HEK293 (cell line): ENCODE data around the gene TTLL11.

Experiments
- CTCF ChIA-PET: fragments of 350-600 bp; formaldehyde crosslinking; extraction: SDS; loops from one replicate; lab custom pipeline; 2021; ENCODE audit warnings: antibody characterized with exemption; lab: Yijun Ruan, JAX
- POLR2A ChIA-PET: fragments of 300-600 bp; formaldehyde crosslinking; extraction: SDS; loops from one replicate; lab custom pipeline; 2020; ENCODE audit warnings: antibody characterized with exemption, inconsistent platforms; lab: Yijun Ruan, JAX
- H3K27ac ChIP-seq: fragments of 200-500 bp; sonication (Bioruptor generic); 2 replicates; pipeline ENCODE4 v1.5.1; 2014; ENCODE audit warnings: low read depth, low read length, control low read depth, inconsistent platforms; ENCODE audit errors: extremely low read depth
- H3K36me3 ChIP-seq, 2 experiments: fragments of 200-500 bp in 1 of 2; sonication (Bioruptor generic) in 1 of 2; 1 replicate in 1 of 2; 2 replicates in 1 of 2; pipeline ENCODE4 v1.5.1; 2014 to 2017; ENCODE audit warnings: inconsistent platforms in 2 of 2, low read length in 2 of 2; ENCODE audit not compliant: control insufficient read depth in 2 of 2, insufficient read depth in 1 of 2
- H3K4me1 ChIP-seq: fragments of 200-500 bp; sonication (Bioruptor generic); 2 replicates; pipeline ENCODE4 v1.5.1; 2014; ENCODE audit warnings: mild to moderate bottlenecking, low read length, inconsistent platforms; ENCODE audit not compliant: control insufficient read depth, insufficient read depth
- H3K4me3 ChIP-seq: 2 replicates; pipeline ENCODE4 v1.5.1; 2011; ENCODE audit warnings: low read depth, mild to moderate bottlenecking, control low read depth, low read length, moderate library complexity
- H3K9me3 ChIP-seq: fragments of 200-500 bp; sonication (Bioruptor generic); 2 replicates; pipeline ENCODE4 v1.5.1; 2014; ENCODE audit warnings: low read depth, low read length, inconsistent platforms; ENCODE audit not compliant: control insufficient read depth, insufficient read depth
- FEZF1 ChIP-seq: fragments of 450-650 bp; formaldehyde crosslinking; IDR thresholded peaks from 2 replicates; pipeline ENCODE4 v1.5.1; 2016; ENCODE audit warnings: missing biosample characterization, missing genetic modification characterization
- ZBTB7A ChIP-seq: fragments of 450-650 bp; formaldehyde crosslinking; IDR thresholded peaks from 2 replicates; pipeline ENCODE4 v1.5.1; 2016; ENCODE audit warnings: low read depth, missing biosample characterization, missing genetic modification characterization
- ZEB2 ChIP-seq: fragments of 450-650 bp; formaldehyde crosslinking; IDR thresholded peaks from 2 replicates; pipeline ENCODE4 v1.5.1; 2016; ENCODE audit warnings: missing biosample characterization, missing genetic modification characterization
- ZIC2 ChIP-seq: fragments of 450-650 bp; formaldehyde crosslinking; IDR thresholded peaks from 2 replicates; pipeline ENCODE4 v1.5.1; 2016; ENCODE audit warnings: missing biosample characterization, missing genetic modification characterization
- ZNF157 ChIP-seq: fragments of 450-650 bp; formaldehyde crosslinking; IDR thresholded peaks from 2 replicates; pipeline ENCODE4 v1.5.1; 2016; ENCODE audit warnings: missing biosample characterization, missing genetic modification characterization
- ZNF16 ChIP-seq: fragments of 450-650 bp; formaldehyde crosslinking; IDR thresholded peaks from 2 replicates; pipeline ENCODE4 v1.5.1; 2016; ENCODE audit warnings: low read depth, missing biosample characterization, missing genetic modification characterization
- ZNF521 ChIP-seq: fragments of 450-650 bp; formaldehyde crosslinking; IDR thresholded peaks from 2 replicates; pipeline ENCODE4 v1.5.1; 2017; ENCODE audit warnings: missing biosample characterization, mild to moderate bottlenecking, missing genetic modification characterization
- TF ChIP-seq, protein P1 (sequence below): fragments of 450-650 bp; formaldehyde crosslinking; IDR thresholded peaks from 2 replicates; pipeline ENCODE4 v1.5.1; 2016; ENCODE audit warnings: missing biosample characterization, missing genetic modification characterization
- TF ChIP-seq, protein P2 (sequence below): fragments of 450-650 bp; formaldehyde crosslinking; conservative IDR thresholded peaks from 2 replicates; pipeline ENCODE4 v1.5.1; 2016; ENCODE audit warnings: low read depth, missing biosample characterization, missing genetic modification characterization
- TF ChIP-seq, protein P3 (sequence below): fragments of 450-650 bp; formaldehyde crosslinking; IDR thresholded peaks from 2 replicates; pipeline ENCODE4 v1.5.1; 2016; ENCODE audit warnings: missing biosample characterization, missing genetic modification characterization, borderline replicate concordance

TTLL11 gene

GRCh38 chr9:121776739-121777637, 316.1 kb downstream of the TTLL11 start (continued):
- TF ChIP-seq ZNF157 = no peak

- Histone ChIP-seq H3K9me3 (no peaks in the 10 kb centered on the region), H3K4me3 (no peak overlapping the region), H3K27ac (no peak overlapping the region), H3K36me3 (peaks cover 0 to 86% of the 10 kb centered on the region in 2 experiments; a peak in 2 of 3 replicates), H3K4me1 (no peaks in the 10 kb centered on the region)
- ChIA-PET POLR2A (no interaction called here), CTCF (interaction anchor here (1.3 kb wide), 1 partner anchor 230 kb away, joined by 3 read pairs; no protein-coding TSS in a partner anchor)
- TF ChIP-seq, protein P1, sequence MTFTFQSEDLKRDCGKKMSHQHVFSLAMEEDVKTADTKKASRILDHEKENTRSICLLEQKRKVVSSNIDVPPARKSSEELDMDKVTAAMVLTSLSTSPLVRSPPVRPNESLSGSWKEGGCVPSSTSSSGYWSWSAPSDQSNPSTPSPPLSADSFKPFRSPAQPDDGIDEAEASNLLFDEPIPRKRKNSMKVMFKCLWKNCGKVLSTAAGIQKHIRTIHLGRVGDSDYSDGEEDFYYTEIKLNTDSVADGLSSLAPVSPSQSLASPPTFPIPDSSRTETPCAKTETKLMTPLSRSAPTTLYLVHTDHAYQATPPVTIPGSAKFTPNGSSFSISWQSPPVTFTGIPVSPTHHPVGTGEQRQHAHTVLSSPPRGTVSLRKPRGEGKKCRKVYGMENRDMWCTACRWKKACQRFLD (tag by site-specific recombination) = no peak
- TF ChIP-seq ZEB2 (tag by site-specific recombination) (no peak), ZNF16 (tag by site-specific recombination) (no peak), ZBTB7A (tag by site-specific recombination) (no peak), FEZF1 (tag by site-specific recombination) (no peak), ZIC2 (tag by site-specific recombination) (no peak), ZNF521 (tag by site-specific recombination) (no peak)
- TF ChIP-seq, protein P2, sequence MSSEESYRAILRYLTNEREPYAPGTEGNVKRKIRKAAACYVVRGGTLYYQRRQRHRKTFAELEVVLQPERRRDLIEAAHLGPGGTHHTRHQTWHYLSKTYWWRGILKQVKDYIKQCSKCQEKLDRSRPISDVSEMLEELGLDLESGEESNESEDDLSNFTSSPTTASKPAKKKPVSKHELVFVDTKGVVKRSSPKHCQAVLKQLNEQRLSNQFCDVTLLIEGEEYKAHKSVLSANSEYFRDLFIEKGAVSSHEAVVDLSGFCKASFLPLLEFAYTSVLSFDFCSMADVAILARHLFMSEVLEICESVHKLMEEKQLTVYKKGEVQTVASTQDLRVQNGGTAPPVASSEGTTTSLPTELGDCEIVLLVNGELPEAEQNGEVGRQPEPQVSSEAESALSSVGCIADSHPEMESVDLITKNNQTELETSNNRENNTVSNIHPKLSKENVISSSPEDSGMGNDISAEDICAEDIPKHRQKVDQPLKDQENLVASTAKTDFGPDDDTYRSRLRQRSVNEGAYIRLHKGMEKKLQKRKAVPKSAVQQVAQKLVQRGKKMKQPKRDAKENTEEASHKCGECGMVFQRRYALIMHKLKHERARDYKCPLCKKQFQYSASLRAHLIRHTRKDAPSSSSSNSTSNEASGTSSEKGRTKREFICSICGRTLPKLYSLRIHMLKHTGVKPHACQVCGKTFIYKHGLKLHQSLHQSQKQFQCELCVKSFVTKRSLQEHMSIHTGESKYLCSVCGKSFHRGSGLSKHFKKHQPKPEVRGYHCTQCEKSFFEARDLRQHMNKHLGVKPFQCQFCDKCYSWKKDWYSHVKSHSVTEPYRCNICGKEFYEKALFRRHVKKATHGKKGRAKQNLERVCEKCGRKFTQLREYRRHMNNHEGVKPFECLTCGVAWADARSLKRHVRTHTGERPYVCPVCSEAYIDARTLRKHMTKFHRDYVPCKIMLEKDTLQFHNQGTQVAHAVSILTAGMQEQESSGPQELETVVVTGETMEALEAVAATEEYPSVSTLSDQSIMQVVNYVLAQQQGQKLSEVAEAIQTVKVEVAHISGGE (tag by site-specific recombination) = no peak
- TF ChIP-seq, protein P3, sequence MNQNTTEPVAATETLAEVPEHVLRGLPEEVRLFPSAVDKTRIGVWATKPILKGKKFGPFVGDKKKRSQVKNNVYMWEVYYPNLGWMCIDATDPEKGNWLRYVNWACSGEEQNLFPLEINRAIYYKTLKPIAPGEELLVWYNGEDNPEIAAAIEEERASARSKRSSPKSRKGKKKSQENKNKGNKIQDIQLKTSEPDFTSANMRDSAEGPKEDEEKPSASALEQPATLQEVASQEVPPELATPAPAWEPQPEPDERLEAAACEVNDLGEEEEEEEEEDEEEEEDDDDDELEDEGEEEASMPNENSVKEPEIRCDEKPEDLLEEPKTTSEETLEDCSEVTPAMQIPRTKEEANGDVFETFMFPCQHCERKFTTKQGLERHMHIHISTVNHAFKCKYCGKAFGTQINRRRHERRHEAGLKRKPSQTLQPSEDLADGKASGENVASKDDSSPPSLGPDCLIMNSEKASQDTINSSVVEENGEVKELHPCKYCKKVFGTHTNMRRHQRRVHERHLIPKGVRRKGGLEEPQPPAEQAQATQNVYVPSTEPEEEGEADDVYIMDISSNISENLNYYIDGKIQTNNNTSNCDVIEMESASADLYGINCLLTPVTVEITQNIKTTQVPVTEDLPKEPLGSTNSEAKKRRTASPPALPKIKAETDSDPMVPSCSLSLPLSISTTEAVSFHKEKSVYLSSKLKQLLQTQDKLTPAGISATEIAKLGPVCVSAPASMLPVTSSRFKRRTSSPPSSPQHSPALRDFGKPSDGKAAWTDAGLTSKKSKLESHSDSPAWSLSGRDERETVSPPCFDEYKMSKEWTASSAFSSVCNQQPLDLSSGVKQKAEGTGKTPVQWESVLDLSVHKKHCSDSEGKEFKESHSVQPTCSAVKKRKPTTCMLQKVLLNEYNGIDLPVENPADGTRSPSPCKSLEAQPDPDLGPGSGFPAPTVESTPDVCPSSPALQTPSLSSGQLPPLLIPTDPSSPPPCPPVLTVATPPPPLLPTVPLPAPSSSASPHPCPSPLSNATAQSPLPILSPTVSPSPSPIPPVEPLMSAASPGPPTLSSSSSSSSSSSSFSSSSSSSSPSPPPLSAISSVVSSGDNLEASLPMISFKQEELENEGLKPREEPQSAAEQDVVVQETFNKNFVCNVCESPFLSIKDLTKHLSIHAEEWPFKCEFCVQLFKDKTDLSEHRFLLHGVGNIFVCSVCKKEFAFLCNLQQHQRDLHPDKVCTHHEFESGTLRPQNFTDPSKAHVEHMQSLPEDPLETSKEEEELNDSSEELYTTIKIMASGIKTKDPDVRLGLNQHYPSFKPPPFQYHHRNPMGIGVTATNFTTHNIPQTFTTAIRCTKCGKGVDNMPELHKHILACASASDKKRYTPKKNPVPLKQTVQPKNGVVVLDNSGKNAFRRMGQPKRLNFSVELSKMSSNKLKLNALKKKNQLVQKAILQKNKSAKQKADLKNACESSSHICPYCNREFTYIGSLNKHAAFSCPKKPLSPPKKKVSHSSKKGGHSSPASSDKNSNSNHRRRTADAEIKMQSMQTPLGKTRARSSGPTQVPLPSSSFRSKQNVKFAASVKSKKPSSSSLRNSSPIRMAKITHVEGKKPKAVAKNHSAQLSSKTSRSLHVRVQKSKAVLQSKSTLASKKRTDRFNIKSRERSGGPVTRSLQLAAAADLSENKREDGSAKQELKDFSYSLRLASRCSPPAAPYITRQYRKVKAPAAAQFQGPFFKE (tag by site-specific recombination) = no peak
Measured at GRCh38 chr9:121776001-121776738, 316.9 kb downstream of the TTLL11 start.
